A549 (cell line): Measurements from ENCODE around the gene PLPPR1. TPM values are rescaled to one million over a fixed set of nuclear protein-coding genes. Genes with fewer than 3 reads are reported as not detected.

Experiments used
- ATAC-seq, 2 experiments: fragments of 200-7000 bp in 1 of 2; fragments of >200 bp in 1 of 2; cut with Nextera tagmentation in 1 of 2; cut with Tn5 transposase in 1 of 2; 3 replicates each; pipeline versions ENCODE4 v1.8.0 to v1.9.1; 2018 to 2020; ENCODE audit warnings: mild to moderate bottlenecking in 1 of 2, moderate library complexity in 1 of 2
- CTCF ChIA-PET: fragments of 300-600 bp; sonication (Branson Sonifier 250); formaldehyde crosslinking; extraction: SDS; loops from one replicate; lab custom pipeline; 2021; ENCODE audit warnings: antibody characterized with exemption, inconsistent platforms; lab: Yijun Ruan, JAX
- POLR2A ChIA-PET: fragments of 350-600 bp; formaldehyde crosslinking; extraction: SDS; loops from one replicate; lab custom pipeline; 2021; ENCODE audit warnings: antibody characterized with exemption, inconsistent platforms; lab: Yijun Ruan, JAX
- DNase-seq, 2 experiments: peaks; one replicate each; pipeline versions ENCODE4 v3.0.0 to v3.0.0-alpha.2; 2011 to 2016; ENCODE audit warnings: low read depth in 1 of 2, low spot score in 1 of 2
- FAIRE-seq: peaks from 2 replicates; lab custom pipeline; 2011; peaks lifted over from hg19 to GRCh38; lab: Jason Lieb, UNC
- H3K27ac ChIP-seq, 2 experiments: fragments of >200 bp; sonication (Bioruptor Twin); formaldehyde crosslinking; 3 replicates each; pipeline ENCODE4 v1.5.1; 2016 to 2017
- H3K4me1 ChIP-seq: fragments of >200 bp; sonication (Bioruptor Twin); formaldehyde crosslinking; 3 replicates; pipeline ENCODE4 v1.6.1; 2016
- H3K4me2 ChIP-seq: fragments of >200 bp; sonication (Bioruptor Twin); formaldehyde crosslinking; 3 replicates; pipeline ENCODE4 v1.6.1; 2016
- H3K4me3 ChIP-seq: fragments of >200 bp; sonication (Bioruptor Twin); formaldehyde crosslinking; 3 replicates; pipeline ENCODE4 v1.5.1; 2016
- H3K9me3 ChIP-seq: fragments of >200 bp; sonication (Bioruptor Twin); formaldehyde crosslinking; 3 replicates; pipeline ENCODE4 v1.6.1; 2016
- BHLHE40 ChIP-seq: IDR thresholded peaks from 2 replicates; pipeline ENCODE4 v1.6.1; 2012; ENCODE audit warnings: low read depth, low read length, inconsistent platforms
- CHD2 ChIP-seq: fragments of 150-350 bp; IDR thresholded peaks from 2 replicates; pipeline ENCODE4 v1.6.1; 2014; ENCODE audit warnings: low read length; ENCODE audit not compliant: partially characterized antibody
- CTCF ChIP-seq: fragments of >200 bp; sonication (Bioruptor Twin); formaldehyde crosslinking; IDR thresholded peaks from 3 replicates; pipeline ENCODE4 v1.5.1; 2016
- E2F6 ChIP-seq: IDR thresholded peaks from 2 replicates; pipeline ENCODE4 v1.6.1; 2012; ENCODE audit warnings: low read depth, borderline replicate concordance
- EHMT2 ChIP-seq: fragments of 200-600 bp; sonication (generic); IDR thresholded peaks from 2 replicates; pipeline ENCODE4 v1.6.1; 2016; ENCODE audit warnings: antibody characterized with exemption, low read depth, mild to moderate bottlenecking, moderate library complexity
- ESRRA ChIP-seq: fragments of 150-350 bp; IDR thresholded peaks from 2 replicates; pipeline ENCODE4 v1.6.1; 2014; ENCODE audit warnings: mild to moderate bottlenecking, low read length, borderline replicate concordance
- FOSB ChIP-seq: fragments of 250-450 bp; sonication (Bioruptor Pico); IDR thresholded peaks from 2 replicates; pipeline ENCODE4 v1.5.0; 2020; ENCODE audit warnings: mild to moderate bottlenecking, moderate library complexity
- FOXS1 ChIP-seq: fragments of 250-450 bp; sonication (Bioruptor Pico); IDR thresholded peaks from 2 replicates; pipeline ENCODE4 v1.5.0; 2020; ENCODE audit warnings: mild to moderate bottlenecking, moderate library complexity
- HES2 ChIP-seq: fragments of >200 bp; sonication (Bioruptor Twin); formaldehyde crosslinking; IDR thresholded peaks from 2 replicates; pipeline ENCODE4 v1.6.1; 2016
- HMGXB4 ChIP-seq: fragments of 250-450 bp; sonication (Bioruptor Pico); IDR thresholded peaks from 2 replicates; pipeline ENCODE4 v1.5.0; 2021; ENCODE audit warnings: mild to moderate bottlenecking, moderate library complexity, borderline replicate concordance
- HOXA7 ChIP-seq: fragments of 250-450 bp; sonication (Bioruptor Pico); IDR thresholded peaks from 2 replicates; pipeline ENCODE4 v1.5.0; 2020; ENCODE audit warnings: mild to moderate bottlenecking, moderate library complexity
- HOXB13 ChIP-seq: fragments of 250-450 bp; sonication (Bioruptor Pico); IDR thresholded peaks from 2 replicates; pipeline ENCODE4 v1.5.0; 2020; ENCODE audit warnings: low read depth, mild to moderate bottlenecking, moderate library complexity
- KDM1A ChIP-seq: fragments of 200-600 bp; sonication (generic); IDR thresholded peaks from 2 replicates; pipeline ENCODE4 v1.6.1; 2016; ENCODE audit warnings: low read depth, mild to moderate bottlenecking
- MYC ChIP-seq: IDR thresholded peaks from 2 replicates; pipeline ENCODE4 v1.6.1; 2012; ENCODE audit warnings: mild to moderate bottlenecking, inconsistent platforms, low read length, improper control_type of control experiment, borderline replicate concordance
- NFE2L2 ChIP-seq: fragments of 150-350 bp; conservative IDR thresholded peaks from 2 replicates; pipeline ENCODE4 v1.6.1; 2014; ENCODE audit warnings: low read length
- POLR2AphosphoS2 ChIP-seq: conservative IDR thresholded peaks from 2 replicates; pipeline ENCODE4 v1.6.1; 2012; ENCODE audit warnings: low read length, improper control_type of control experiment, inconsistent platforms
- RARB ChIP-seq: fragments of 250-450 bp; sonication (Bioruptor Pico); IDR thresholded peaks from 2 replicates; pipeline ENCODE4 v1.8.0; 2021; ENCODE audit warnings: mild to moderate bottlenecking, moderate library complexity
- RCOR1 ChIP-seq: fragments of 150-350 bp; IDR thresholded peaks from 2 replicates; pipeline ENCODE4 v1.6.1; 2014; ENCODE audit warnings: antibody characterized with exemption, low read length, low read depth
- RFX5 ChIP-seq: fragments of 450-650 bp; IDR thresholded peaks from 2 replicates; pipeline ENCODE4 v1.7.1; 2014; ENCODE audit warnings: antibody characterized with exemption, mild to moderate bottlenecking, moderate library complexity
- TFCP2L1 ChIP-seq: fragments of 250-450 bp; sonication (Bioruptor Pico); IDR thresholded peaks from 2 replicates; pipeline ENCODE4 v1.5.0; 2021; ENCODE audit warnings: mild to moderate bottlenecking
- ZFP36 ChIP-seq: fragments of 450-650 bp; IDR thresholded peaks from 2 replicates; pipeline ENCODE4 v1.6.1; 2014; ENCODE audit warnings: borderline replicate concordance; ENCODE audit not compliant: partially characterized antibody
- ZNF302 ChIP-seq: fragments of 250-450 bp; sonication (Bioruptor Pico); IDR thresholded peaks from 2 replicates; pipeline ENCODE4 v1.9.0; 2021; ENCODE audit warnings: inconsistent platforms, mild to moderate bottlenecking, moderate library complexity
- WGBS: methylation state at CpG from one replicate; pipeline ENCODE4 v1.1.6; 2017; ENCODE audit errors: missing lambda C conversion rate; 5-methylcytosine and 5-hydroxymethylcytosine counted together
- polyA plus RNA-seq, 4 experiments: library from polyadenylated mRNA; depleted of rRNA in 3 of 4; stranded (reverse); fragments of >200 nt; fragmentation: RNase III in 1 of 4; extraction: RNeasy Plus Mini Kit Qiagen cat#74134 plus additional on column Dnase treatment in 1 of 4; gene quantifications; 2 replicates in 3 of 4; 3 replicates in 1 of 4; pipeline ENCODE4 v1.2.3, GENCODE V29; 2011 to 2017

Gene PLPPR1
- polyA plus RNA-seq, 2 of the 4 experiments (the other 2 are of a cell fraction) = 0.06 to 1.2 TPM

- DNase-seq (no peak), FAIRE-seq (no peak), ATAC-seq (no peak)
- TF ChIP-seq BHLHE40 (no peak), CTCF (no peak), RCOR1 (no peak)
- Histone ChIP-seq H3K4me3 (no peak overlapping the region), H3K27ac (no peak overlapping the region), H3K4me2 (no peak overlapping the region), H3K9me3 (no peaks in the 10 kb centered on the region), H3K4me1 (no peaks in the 10 kb centered on the region)
- CTCF ChIA-PET = interaction anchor here (1.0 kb wide), 1 partner anchor 9 kb away, joined by 5 read pairs; no protein-coding TSS in a partner anchor
- POLR2A ChIA-PET = no interaction called here
Observed at GRCh38 chr9:101226161-101226560, 197.6 kb downstream of the PLPPR1 start.

- no peak for DNase-seq
- CTCF ChIA-PET = interaction anchor here (1.4 kb wide), 1 partner anchor 8 kb away, joined by 3 read pairs; no protein-coding TSS in a partner anchor
Observed at GRCh38 chr9:101226803-101227202, 198.3 kb downstream of the PLPPR1 start.

GRCh38 chr9:101229606-101230005, 201.1 kb downstream of the PLPPR1 start:
- DNase-seq = no peak
- 7% methylated on average over 1 of the region's 1 CpG for WGBS
- H3K4me2 ChIP-seq = no peak overlapping the region
- ChIA-PET POLR2A (no interaction called here), CTCF (no interaction called here)
- H3K27ac ChIP-seq = no peak overlapping the region
- H3K4me3 ChIP-seq = no peak overlapping the region
- no peak for ATAC-seq
- FAIRE-seq = no peak
- H3K4me1 ChIP-seq = no peaks in the 10 kb centered on the region
- no peak for TF ChIP-seq POLR2AphosphoS2
- no peaks in the 10 kb centered on the region for H3K9me3 ChIP-seq

More at GRCh38 chr9:101226803-101227202, 198.3 kb downstream of the PLPPR1 start:
- POLR2A ChIA-PET = no interaction called here
- Histone ChIP-seq H3K27ac (no peak overlapping the region), H3K9me3 (no peaks in the 10 kb centered on the region), H3K4me2 (no peak overlapping the region), H3K4me3 (no peak overlapping the region), H3K4me1 (no peaks in the 10 kb centered on the region)
- ATAC-seq (no peak), FAIRE-seq (no peak)
- WGBS = 29% methylated on average over 3 of the region's 3 CpGs
- TF ChIP-seq FOSB (CRISPR knock-in tag) (no peak), NFE2L2 (no peak), HMGXB4 (no peak), ZNF302 (CRISPR knock-in tag) (no peak), HES2 (no peak), MYC (no peak), E2F6 (no peak), HOXA7 (no peak), ZFP36 (no peak), ESRRA (no peak), CHD2 (no peak), EHMT2 (no peak), RARB (CRISPR knock-in tag) (no peak), HOXB13 (CRISPR knock-in tag) (no peak), TFCP2L1 (no peak), RFX5 (no peak), KDM1A (no peak), FOXS1 (CRISPR knock-in tag) (no peak)
